Nephron progenitor cell (in vitro differentiated cells): ENCODE measurements around the gene MCTP2.
A peak's percentile ranks its signal among the peaks of the same experiment; 100 is the strongest.

Source experiments
- DNase-seq: peaks from one replicate; pipeline ENCODE4 v3.0.0; 2021
- H3K27ac Mint-ChIP-seq: 2 replicates; pipeline ENCODE4 v1.8.0; 2021; ENCODE audit warnings: mild to moderate bottlenecking, moderate library complexity, mixed read lengths
- H3K27me3 Mint-ChIP-seq: 2 replicates; pipeline ENCODE4 v1.8.0; 2021; ENCODE audit warnings: mild to moderate bottlenecking, low read depth, mixed read lengths; ENCODE audit not compliant: poor library complexity
- H3K36me3 Mint-ChIP-seq: 2 replicates; pipeline ENCODE4 v1.8.0; 2021; ENCODE audit warnings: low read depth, mixed read lengths
- H3K4me1 Mint-ChIP-seq: 2 replicates; pipeline ENCODE4 v1.8.0; 2021; ENCODE audit warnings: mixed read lengths
- H3K4me3 Mint-ChIP-seq: 2 replicates; pipeline ENCODE4 v1.8.0; 2021; ENCODE audit warnings: mild to moderate bottlenecking, moderate library complexity, mixed read lengths
- H3K9me3 Mint-ChIP-seq: 2 replicates; pipeline ENCODE4 v1.8.0; 2021; ENCODE audit warnings: mild to moderate bottlenecking, moderate library complexity, mixed read lengths
- CTCF ChIP-seq: fragments of 200-600 bp; sonication (generic); IDR thresholded peaks from 2 replicates; pipeline ENCODE4 v1.5.0; 2021; ENCODE audit warnings: antibody characterized with exemption

Gene MCTP2

GRCh38 chr15:94456226-94456625, 224.9 kb downstream of the MCTP2 start:
- H3K9me3 Mint-ChIP-seq: peaks cover 29% of the 10 kb centered on the region
- H3K27ac Mint-ChIP-seq: no peak overlapping the region
- no peak for DNase-seq

GRCh38 chr15:94457661-94458060, 226.3 kb downstream of the MCTP2 start:
- Mint-ChIP-seq H3K9me3 (peaks cover 22% of the 10 kb centered on the region), H3K27ac (no peak overlapping the region), H3K4me3 (no peak overlapping the region), H3K27me3 (peaks cover 6% of the 10 kb centered on the region), H3K36me3 (peaks cover 4% of the 10 kb centered on the region), H3K4me1 (no peaks in the 10 kb centered on the region)
- no peak for DNase-seq
- TF ChIP-seq CTCF: no peak

More at GRCh38 chr15:94456226-94456625, 224.9 kb downstream of the MCTP2 start:
- Mint-ChIP-seq H3K36me3 (peaks cover 4% of the 10 kb centered on the region), H3K4me3 (no peak overlapping the region), H3K27me3 (no peaks in the 10 kb centered on the region), H3K4me1 (no peaks in the 10 kb centered on the region)
- no peak for TF ChIP-seq CTCF

- peaks cover 6% of the 10 kb centered on the region for H3K27me3 Mint-ChIP-seq
- H3K4me1 Mint-ChIP-seq: no peaks in the 10 kb centered on the region
- H3K4me3 Mint-ChIP-seq: no peak overlapping the region
- TF ChIP-seq CTCF: no peak
- no peak for DNase-seq
- no peaks in the 10 kb centered on the region for H3K36me3 Mint-ChIP-seq
- H3K27ac Mint-ChIP-seq: no peak overlapping the region
- H3K9me3 Mint-ChIP-seq: peaks cover under 1% of the 10 kb centered on the region
Measured at GRCh38 chr15:94460624-94461023, 229.3 kb downstream of the MCTP2 start.

GRCh38 chr15:94467034-94467433, 235.7 kb downstream of the MCTP2 start:
- no peak for DNase-seq
- Mint-ChIP-seq H3K27me3 (peaks cover 8% of the 10 kb centered on the region), H3K4me1 (peaks cover 13% of the 10 kb centered on the region), H3K9me3 (no peaks in the 10 kb centered on the region), H3K27ac (no peak overlapping the region), H3K4me3 (no peak overlapping the region), H3K36me3 (no peaks in the 10 kb centered on the region)
- no peak for TF ChIP-seq CTCF

- peaks cover 4% of the 10 kb centered on the region for H3K27me3 Mint-ChIP-seq
- no peak for DNase-seq
- H3K4me3 Mint-ChIP-seq: no peak overlapping the region
- no peaks in the 10 kb centered on the region for H3K9me3 Mint-ChIP-seq
- no peak overlapping the region for H3K27ac Mint-ChIP-seq
- H3K4me1 Mint-ChIP-seq: peaks cover 24% of the 10 kb centered on the region
- no peaks in the 10 kb centered on the region for H3K36me3 Mint-ChIP-seq
- no peak for TF ChIP-seq CTCF
Measured at GRCh38 chr15:94470492-94470891, 239.1 kb downstream of the MCTP2 start.

- Mint-ChIP-seq H3K27me3 (peaks cover 5% of the 10 kb centered on the region), H3K4me1 (peaks cover 73% of the 10 kb centered on the region), H3K9me3 (no peaks in the 10 kb centered on the region), H3K4me3 (peak overlapping the region; percentile 55), H3K27ac (peak overlapping the region; percentile 95), H3K36me3 (no peaks in the 10 kb centered on the region)
- TF ChIP-seq CTCF: no peak
- no peak for DNase-seq
Measured at GRCh38 chr15:94476686-94477085, 245.3 kb downstream of the MCTP2 start.
